Measurements from ENCODE around the gene SLBP.

GRCh38 chr4:1663549-1663948, 48.6 kb downstream of the SLBP start:
- no peak for TF ChIP-seq CTCF (IDR thresholded peaks at IDR 0.05)
- TF ChIP-seq POLR2A (IDR thresholded peaks at IDR 0.05): no peak
